MM.1S (cell line): ENCODE results near the gene IL12A.

ENCODE experiments used
- DNase-seq: peaks from one replicate; pipeline ENCODE4 v3.0.0-alpha.2; 2015
- H2AFZ ChIP-seq: fragments of 300-600 bp; sonication (generic); 2 replicates; pipeline ENCODE4 v1.6.0; 2016; ENCODE audit warnings: antibody characterized with exemption, low read length
- H3F3A ChIP-seq: fragments of 300-600 bp; sonication (generic); 2 replicates; pipeline ENCODE4 v1.6.1; 2016; ENCODE audit warnings: mild to moderate bottlenecking, antibody characterized with exemption, low read length, moderate library complexity, mixed read lengths; ENCODE audit not compliant: insufficient read depth
- H3K27ac ChIP-seq: fragments of 300-600 bp; sonication (generic); 2 replicates; pipeline ENCODE4 v1.5.1; 2016; ENCODE audit warnings: mild to moderate bottlenecking, low read length
- H3K27me3 ChIP-seq: fragments of 300-600 bp; sonication (generic); replicated peaks from 2 replicates; pipeline ENCODE4 v1.6.0; 2016; ENCODE audit warnings: low read length; ENCODE audit not compliant: insufficient read depth
- H3K36me3 ChIP-seq: fragments of 300-600 bp; sonication (generic); replicated peaks from 2 replicates; pipeline ENCODE4 v1.6.1; 2016; ENCODE audit warnings: mild to moderate bottlenecking, low read length, mixed read lengths; ENCODE audit not compliant: insufficient read depth
- H3K4me1 ChIP-seq: fragments of 300-600 bp; sonication (generic); 2 replicates; pipeline ENCODE4 v1.6.1; 2016; ENCODE audit warnings: low read length, mixed read lengths
- H3K4me2 ChIP-seq: fragments of 300-600 bp; sonication (generic); 2 replicates; pipeline ENCODE4 v1.6.0; 2016; ENCODE audit warnings: low read depth, low read length
- H3K4me3 ChIP-seq: fragments of 300-600 bp; sonication (generic); 2 replicates; pipeline ENCODE4 v1.5.1; 2016; ENCODE audit warnings: low read length, mixed read lengths
- H3K79me2 ChIP-seq: fragments of 300-600 bp; sonication (generic); 2 replicates; pipeline ENCODE4 v1.6.1; 2016; ENCODE audit warnings: mixed run types, low read length, mixed read lengths
- H3K9ac ChIP-seq: fragments of 300-600 bp; sonication (generic); 2 replicates; pipeline ENCODE4 v1.6.1; 2016; ENCODE audit warnings: low read length, mixed read lengths
- H3K9me2 ChIP-seq: fragments of 300-600 bp; sonication (generic); replicated peaks from 2 replicates; pipeline ENCODE4 v1.6.1; 2016; ENCODE audit warnings: mild to moderate bottlenecking, low read length, mixed read lengths; ENCODE audit not compliant: insufficient read depth
- H3K9me3 ChIP-seq: fragments of 300-600 bp; sonication (generic); replicated peaks from 2 replicates; pipeline ENCODE4 v1.6.1; 2016; ENCODE audit warnings: mild to moderate bottlenecking, low read length, mixed read lengths; ENCODE audit not compliant: insufficient read depth
- H4K20me1 ChIP-seq: fragments of 300-600 bp; sonication (generic); 2 replicates; pipeline ENCODE4 v1.6.1; 2016; ENCODE audit warnings: mild to moderate bottlenecking, low read length, moderate library complexity, mixed read lengths; ENCODE audit not compliant: insufficient read depth
- CTCF ChIP-seq: fragments of 300-600 bp; sonication (generic); IDR thresholded peaks from 2 replicates; pipeline ENCODE4 v1.5.1; 2016; ENCODE audit warnings: antibody characterized with exemption, low read length, mixed read lengths
- EZH2 ChIP-seq: fragments of 300-600 bp; sonication (generic); optimal IDR thresholded peaks from 2 replicates; pipeline ENCODE3; 2017; ENCODE audit warnings: low read depth, mild to moderate bottlenecking, antibody characterized with exemption, low read length, mixed read lengths
- EZH2phosphoT487 ChIP-seq: fragments of 300-600 bp; sonication (generic); IDR thresholded peaks from 2 replicates; pipeline ENCODE4 v1.6.1; 2018; ENCODE audit warnings: antibody characterized with exemption, low read length

IL12A gene

GRCh38 chr3:159988617-159989271 lies at the start of gene IL12A:
TSS of gene IL12A (plus strand) at chr3:159988835.
- Histone ChIP-seq H3K36me3 (no peaks in the 10 kb centered on the region), H4K20me1 (no peaks in the 10 kb centered on the region), H3K27me3 (no peaks in the 10 kb centered on the region), H3K27ac (peak within 1 kb of the TSS; percentile 71), H3K4me3 (peak within 1 kb of the TSS; percentile 86), H3K79me2 (peaks cover 17% of the 10 kb centered on the region), H3K4me1 (peaks cover 12% of the 10 kb centered on the region), H2AFZ (peak within 1 kb of the TSS; percentile 85), H3K9me2 (no peaks in the 10 kb centered on the region), H3F3A (0 out of 2 replicates have a peak, but pooled peaks cover 7% of the 10 kb centered on the region), H3K4me2 (peak within 1 kb of the TSS; percentile 56), H3K9me3 (no peaks in the 10 kb centered on the region), H3K9ac (peak within 1 kb of the TSS; percentile 81)
- DNase-seq: peak; percentile 97
- TF ChIP-seq CTCF (peak; percentile 99), EZH2phosphoT487 (no peak), EZH2 (no peak)

GRCh38 chr3:159941038-159942000 lies 47.3 kb upstream of the IL12A start:
- TF ChIP-seq EZH2phosphoT487 (no peak), CTCF (no peak), EZH2 (no peak)
- no peak for DNase-seq
- H3K4me2 ChIP-seq: no peak overlapping the region

GRCh38 chr3:159944781-159945180 lies 43.9 kb upstream of the IL12A start:
- Histone ChIP-seq H2AFZ (no peak overlapping the region), H3F3A (no peaks in the 10 kb centered on the region), H3K4me1 (no peaks in the 10 kb centered on the region), H3K27ac (no peak overlapping the region), H3K36me3 (no peaks in the 10 kb centered on the region), H3K4me2 (no peak overlapping the region), H4K20me1 (no peaks in the 10 kb centered on the region), H3K79me2 (no peaks in the 10 kb centered on the region), H3K27me3 (no peaks in the 10 kb centered on the region), H3K9me3 (no peaks in the 10 kb centered on the region), H3K9ac (no peak overlapping the region), H3K9me2 (no peaks in the 10 kb centered on the region), H3K4me3 (no peak overlapping the region)
- TF ChIP-seq CTCF (no peak), EZH2phosphoT487 (no peak), EZH2 (no peak)
- no peak for DNase-seq

More at GRCh38 chr3:159941038-159942000, 47.3 kb upstream of the IL12A start:
- Histone ChIP-seq H4K20me1 (no peaks in the 10 kb centered on the region), H3K4me1 (no peaks in the 10 kb centered on the region), H3K9ac (no peak overlapping the region), H3K9me3 (no peaks in the 10 kb centered on the region), H3K27ac (no peak overlapping the region), H3K36me3 (no peaks in the 10 kb centered on the region), H3K9me2 (no peaks in the 10 kb centered on the region), H2AFZ (no peak overlapping the region), H3K27me3 (no peaks in the 10 kb centered on the region), H3K79me2 (no peaks in the 10 kb centered on the region), H3K4me3 (no peak overlapping the region), H3F3A (no peaks in the 10 kb centered on the region)
